Measurements from ENCODE around the gene CASP4. TPM values are rescaled to one million over a fixed set of nuclear protein-coding genes. Genes with fewer than 3 reads are reported as not detected.

The CASP4 gene
- total RNA-seq, 1 donor from 2014 or later = 0.86 TPM

- H4K20me1 ChIP-seq (ENCODE audit: insufficient read depth, low read length) = no peaks in the 10 kb centered on the region
- Mint-ChIP-seq H3K4me1 (ENCODE audit: low read depth, unreplicated experiment) (peaks cover 2% of the 10 kb centered on the region), H3K27ac (ENCODE audit: unreplicated experiment) (no peak overlapping the region), H3K36me3 (ENCODE audit: low read depth, unreplicated experiment) (peaks cover 3% of the 10 kb centered on the region), H3K4me3 (ENCODE audit: unreplicated experiment) (no peak overlapping the region), H3K9me3 (ENCODE audit: unreplicated experiment) (peaks cover 18% of the 10 kb centered on the region), H3K27me3 (ENCODE audit: low read depth, unreplicated experiment) (no peaks in the 10 kb centered on the region)
- DNase-seq (ENCODE audit: low read depth) (peak; percentile 11), FAIRE-seq (no peak)
- no peaks in the 10 kb centered on the region for H3K9me3 ChIP-seq (ENCODE audit: insufficient read depth, low read depth, low read length)
- H3K27ac ChIP-seq (ENCODE audit: low read depth, low read length) = no peak overlapping the region
- H3K36me3 ChIP-seq (ENCODE audit: insufficient read depth, low read length) = no peaks in the 10 kb centered on the region
- H3K9ac ChIP-seq (ENCODE audit: low read length) = no peak overlapping the region
- H3K27me3 ChIP-seq (ENCODE audit: insufficient read depth, low read length) = no peaks in the 10 kb centered on the region
- no peaks in the 10 kb centered on the region for H3K79me2 ChIP-seq (ENCODE audit: insufficient read depth, low read length)
- H3K4me3 ChIP-seq (ENCODE audit: insufficient read depth, low read depth, low read length) = no peak overlapping the region
- no peak for TF ChIP-seq CTCF (IDR thresholded peaks at IDR 0.05; ENCODE audit: insufficient read depth, low read depth, low read length)
- no peak for TF ChIP-seq EZH2 (IDR thresholded peaks at IDR 0.05; ENCODE audit: insufficient read depth, low read length)
- no peaks in the 10 kb centered on the region for H3K4me1 ChIP-seq (ENCODE audit: insufficient read depth, low read length)
- H2AFZ ChIP-seq (ENCODE audit: low read depth, low read length) = no peak overlapping the region
- no peak overlapping the region for H3K4me2 ChIP-seq (ENCODE audit: low read length)
These were observed 41.4 kb downstream of the CASP4 start for GRCh38 chr11:104926771-104927611.

- Histone ChIP-seq H3K9ac (ENCODE audit: low read length) (no peak overlapping the region), H4K20me1 (ENCODE audit: insufficient read depth, low read length) (no peaks in the 10 kb centered on the region), H3K36me3 (ENCODE audit: insufficient read depth, low read length) (no peaks in the 10 kb centered on the region), H3K79me2 (ENCODE audit: insufficient read depth, low read length) (no peaks in the 10 kb centered on the region), H3K4me1 (ENCODE audit: insufficient read depth, low read length) (no peaks in the 10 kb centered on the region), H2AFZ (ENCODE audit: low read depth, low read length) (no peak overlapping the region), H3K27me3 (ENCODE audit: insufficient read depth, low read length) (no peaks in the 10 kb centered on the region), H3K9me3 (ENCODE audit: insufficient read depth, low read depth, low read length) (no peaks in the 10 kb centered on the region), H3K4me3 (ENCODE audit: insufficient read depth, low read depth, low read length) (no peak overlapping the region), H3K4me2 (ENCODE audit: low read length) (no peak overlapping the region), H3K27ac (ENCODE audit: low read depth, low read length) (no peak overlapping the region)
- TF ChIP-seq CTCF (IDR thresholded peaks at IDR 0.05; ENCODE audit: insufficient read depth, low read depth, low read length) (no peak), EZH2 (IDR thresholded peaks at IDR 0.05; ENCODE audit: insufficient read depth, low read length) (no peak)
- Mint-ChIP-seq H3K9me3 (ENCODE audit: unreplicated experiment) (peaks cover 14% of the 10 kb centered on the region), H3K36me3 (ENCODE audit: low read depth, unreplicated experiment) (peaks cover 3% of the 10 kb centered on the region), H3K27ac (ENCODE audit: unreplicated experiment) (no peak overlapping the region), H3K4me3 (ENCODE audit: unreplicated experiment) (no peak overlapping the region), H3K27me3 (ENCODE audit: low read depth, unreplicated experiment) (no peaks in the 10 kb centered on the region), H3K4me1 (ENCODE audit: low read depth, unreplicated experiment) (peaks cover 2% of the 10 kb centered on the region)
- no peak for DNase-seq (ENCODE audit: low read depth)
- FAIRE-seq = no peak
These were observed 42.5 kb downstream of the CASP4 start for GRCh38 chr11:104925850-104926249.

Data from astrocyte (in vitro differentiated cells and primary cell).